Transverse colon (tissue), 4 donors: ENCODE measurements around the gene XXYLT1. TPM values are rescaled to one million over a fixed set of nuclear protein-coding genes. Genes with fewer than 3 reads are reported as not detected.

Experiments used
- DNase-seq: peaks from one replicate; pipeline ENCODE4 v3.0.0-alpha.2; 2019
- H3K27ac ChIP-seq, 4 donors: fragments of 200-600 bp; sonication (generic); 2 replicates each; pipeline ENCODE4 v1.5.1; 2016 to 2018; ENCODE audit warnings: inconsistent platforms in 4 of 4
- H3K27me3 ChIP-seq: fragments of 200-600 bp; sonication (generic); 2 replicates; pipeline ENCODE4 v1.5.1; 2017; ENCODE audit warnings: inconsistent platforms
- H3K36me3 ChIP-seq, 4 donors: fragments of 200-600 bp; sonication (generic); 2 replicates each; pipeline ENCODE4 v1.5.1; 2017 to 2019; ENCODE audit warnings: inconsistent platforms in 4 of 4
- H3K4me1 ChIP-seq, 4 donors: fragments of 200-600 bp; sonication (generic); 2 replicates each; pipeline ENCODE4 v1.5.1; 2017 to 2020; ENCODE audit warnings: inconsistent platforms in 4 of 4
- H3K4me3 ChIP-seq, 4 donors: fragments of 200-600 bp; sonication (generic); 1 replicate in 1 of 4; 2 replicates in 3 of 4; pipeline versions ENCODE4 v1.5.1 to v1.6.1; 2017 to 2019; ENCODE audit warnings: inconsistent platforms in 4 of 4
- H3K9me3 ChIP-seq, 2 donors: fragments of 200-600 bp; sonication (generic); 2 replicates each; pipeline ENCODE4 v1.5.1; 2017 to 2019; ENCODE audit warnings: inconsistent platforms in 2 of 2
- CTCF ChIP-seq, 5 experiments: fragments of 200-600 bp in 3 of 5; fragments of 450-650 bp in 2 of 5; sonication (generic) in 3 of 5; IDR thresholded peaks; 1 replicate in 2 of 5; 2 replicates in 3 of 5; pipeline ENCODE4 v1.5.1; 2016 to 2017; ENCODE audit warnings: antibody characterized with exemption in 5 of 5, inconsistent platforms in 3 of 5, mild to moderate bottlenecking in 2 of 5, moderate library complexity in 1 of 5
- EP300 ChIP-seq: sonication (generic); formaldehyde crosslinking; IDR thresholded peaks from one replicate; pipeline ENCODE4 v1.6.1; 2017; ENCODE audit warnings: antibody characterized with exemption, low read depth
- POLR2A ChIP-seq: fragments of 450-650 bp; IDR thresholded peaks from one replicate; pipeline ENCODE4 v1.6.1; 2016; ENCODE audit warnings: antibody characterized with exemption, mild to moderate bottlenecking, moderate library complexity
- POLR2AphosphoS5 ChIP-seq, 3 donors: sonication (generic); formaldehyde crosslinking; IDR thresholded peaks; one replicate each; pipeline ENCODE4 v1.6.1; 2016; ENCODE audit warnings: antibody characterized with exemption in 3 of 3
- WGBS, 2 donors: methylation state at CpG; one replicate each; pipeline ENCODE4 v1.1.5; 2018; ENCODE audit warnings: low coverage in 1 of 2; 5-methylcytosine and 5-hydroxymethylcytosine counted together
- in situ Hi-C, 4 donors: fragments of 200-750 bp; cut with MboI; loops; one replicate each; pipeline versions ENCODE4 v1.15.0 to v1.15.1; 2017; ENCODE audit warnings: low sequenced_read_pairs in 3 of 4, low pct_ligation_motif_present in 1 of 4, low pct_unique_long_range_greater_than_20kb in 1 of 4
- intact Hi-C: fragments of 100-400 bp; cut with DNase I; formaldehyde crosslinking; loops from one replicate; pipeline ENCODE4 v1.15.1; 2023; ENCODE audit warnings: low total_unique reads
- total RNA-seq, 4 donors: library from RNA; depleted of rRNA; stranded (reverse); fragments of >200 nt; gene quantifications; one replicate each; pipeline ENCODE4 v1.1.0, GENCODE V29; 2016

XXYLT1 gene
- total RNA-seq, 4 donors from 2014 or later, result 3.0 to 10.0 (median 5.9) TPM

DNA sequence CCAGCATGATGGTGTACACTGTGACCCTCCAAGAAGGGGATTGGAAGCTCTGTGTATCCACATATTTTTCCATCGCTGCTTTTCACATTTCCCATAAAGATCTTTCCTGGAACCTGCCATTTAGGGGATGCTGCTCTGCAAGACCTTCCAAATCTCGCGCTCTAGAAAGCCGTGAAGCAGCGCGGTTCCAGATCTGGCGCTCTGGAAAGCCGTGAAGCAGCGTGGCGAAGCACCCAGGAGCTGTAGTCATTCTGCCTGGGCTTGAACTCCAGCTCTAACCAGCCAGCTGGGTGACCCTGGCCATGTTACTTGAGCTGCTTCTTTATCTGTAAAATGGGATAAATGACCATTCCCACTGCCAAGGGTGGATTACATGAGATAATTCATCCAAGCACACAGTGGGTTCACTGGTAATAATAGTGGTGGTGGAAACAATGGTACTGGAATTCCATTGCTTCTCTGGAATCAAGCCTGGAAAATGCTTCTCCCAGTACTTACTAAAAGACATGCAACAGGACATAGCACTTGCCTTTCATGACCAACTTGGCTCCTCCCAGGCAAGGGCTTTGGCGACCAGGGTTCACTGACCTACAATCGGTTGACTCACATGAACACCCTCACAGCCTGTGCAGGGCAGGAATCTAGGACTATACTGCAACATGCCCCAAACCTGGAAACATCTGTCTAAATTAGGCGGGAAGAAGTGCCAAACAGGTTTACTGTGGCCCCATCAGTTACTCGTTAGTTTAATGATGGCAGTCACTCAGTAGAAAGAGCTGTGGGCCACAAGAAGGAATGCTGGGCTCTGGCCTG is 70.7 kb downstream of the XXYLT1 start:
- Histone ChIP-seq H3K9me3 (no peaks in the 10 kb centered on the region), H3K36me3 (no peaks in the 10 kb centered on the region), H3K4me1 (peaks cover 0 to 27% (median 4%) of the 10 kb centered on the region in 4 donors), H3K27me3 (no peaks in the 10 kb centered on the region), H3K4me3 (no peak overlapping the region), H3K27ac (no peak overlapping the region)
- TF ChIP-seq POLR2A (no peak), CTCF (IDR thresholded peaks at IDR 0.05) (no peak), POLR2AphosphoS5 (IDR thresholded peaks at IDR 0.05) (no peak), EP300 (no peak)
- 96 to 100% methylated on average over 9 to 14 of the region's 14 CpGs for WGBS, 2 donors
- intact Hi-C loops, result no loop called here
- in situ Hi-C loops, result no loop called here
- no peak for DNase-seq

GRCh38 chr3:195198426-195199346 is 72.3 kb downstream of the XXYLT1 start:
- H3K4me1 ChIP-seq, result peaks cover 0 to 14% (median 4%) of the 10 kb centered on the region in 4 donors
- in situ Hi-C loops (no loop called here), intact Hi-C loops (no loop called here)
- H3K27me3 ChIP-seq, result no peaks in the 10 kb centered on the region
- no peak overlapping the region for H3K4me3 ChIP-seq
- no peaks in the 10 kb centered on the region for H3K36me3 ChIP-seq
- no peaks in the 10 kb centered on the region for H3K9me3 ChIP-seq
- no peak overlapping the region for H3K27ac ChIP-seq
- DNase-seq, result no peak
- 84 to 89% methylated on average over 11 to 19 of the region's 19 CpGs for WGBS, 2 donors
- TF ChIP-seq CTCF (IDR thresholded peaks at IDR 0.05) (no peak), EP300 (no peak), POLR2AphosphoS5 (IDR thresholded peaks at IDR 0.05) (no peak), POLR2A (no peak)

GRCh38 chr3:195197765-195198425 is 73.1 kb downstream of the XXYLT1 start:
- WGBS, 2 donors, result 71 to 83% methylated on average over 5 to 11 of the region's 11 CpGs
- H3K27me3 ChIP-seq, result no peaks in the 10 kb centered on the region
- H3K4me3 ChIP-seq, result no peak overlapping the region
- peaks cover 0 to 14% (median 4%) of the 10 kb centered on the region in 4 donors for H3K4me1 ChIP-seq
- H3K9me3 ChIP-seq, result no peaks in the 10 kb centered on the region
- in situ Hi-C loops (no loop called here), intact Hi-C loops (no loop called here)
- no peak overlapping the region for H3K27ac ChIP-seq
- no peaks in the 10 kb centered on the region for H3K36me3 ChIP-seq
- TF ChIP-seq CTCF (IDR thresholded peaks at IDR 0.05) (no peak), EP300 (no peak), POLR2A (no peak), POLR2AphosphoS5 (IDR thresholded peaks at IDR 0.05) (no peak)
- DNase-seq, result no peak
